H9 (cell line): Measurements from ENCODE around the gene POLA1. TPM values are rescaled to one million over a fixed set of nuclear protein-coding genes. Genes with fewer than 3 reads are reported as not detected.

Experiments used
- DNase-seq: peaks from one replicate; pipeline ENCODE4 v3.0.0-alpha.2; 2017
- H2AFZ ChIP-seq: one replicate; pipeline ENCODE4 v1.6.1; 2013; ENCODE audit warnings: mild to moderate bottlenecking, low read length, control low read depth, moderate library complexity
- H2AK5ac ChIP-seq: 2 replicates; pipeline ENCODE4 v1.6.1; 2013; ENCODE audit warnings: low read length, control low read depth, mixed read lengths; ENCODE audit not compliant: insufficient read length
- H2BK120ac ChIP-seq: one replicate; pipeline ENCODE4 v1.6.1; 2013; ENCODE audit warnings: low read depth, mild to moderate bottlenecking, low read length, control low read depth, inconsistent platforms; ENCODE audit not compliant: poor library complexity, severe bottlenecking
- H2BK12ac ChIP-seq: 2 replicates; pipeline ENCODE4 v1.6.1; 2013; ENCODE audit warnings: low read length, control low read depth, mixed read lengths, low read depth; ENCODE audit not compliant: insufficient read length
- H2BK15ac ChIP-seq: 2 replicates; pipeline ENCODE4 v1.6.1; 2013; ENCODE audit warnings: low read depth, low read length, control low read depth
- H2BK20ac ChIP-seq: one replicate; pipeline ENCODE4 v1.6.1; 2013; ENCODE audit warnings: low read depth, mild to moderate bottlenecking, low read length, control low read depth, inconsistent platforms; ENCODE audit not compliant: poor library complexity, severe bottlenecking
- H2BK5ac ChIP-seq: 2 replicates; pipeline ENCODE4 v1.6.1; 2013; ENCODE audit warnings: low read length, control low read depth, mixed read lengths; ENCODE audit not compliant: insufficient read length
- H3K14ac ChIP-seq: 2 replicates; pipeline ENCODE4 v1.6.1; 2013; ENCODE audit warnings: low read length, control low read depth; ENCODE audit not compliant: insufficient read depth
- H3K18ac ChIP-seq: 2 replicates; pipeline ENCODE4 v1.6.1; 2013; ENCODE audit warnings: low read depth, mild to moderate bottlenecking, mixed read lengths, low read length, control low read depth; ENCODE audit not compliant: insufficient read length
- H3K23ac ChIP-seq: 2 replicates; pipeline ENCODE4 v1.6.1; 2013; ENCODE audit warnings: low read length, control low read depth, mixed read lengths, low read depth; ENCODE audit not compliant: insufficient read length
- H3K23me2 ChIP-seq: 2 replicates; pipeline ENCODE4 v1.6.1; 2013; ENCODE audit warnings: low read depth, mild to moderate bottlenecking, mixed read lengths, low read length, control low read depth; ENCODE audit not compliant: insufficient read length, poor library complexity, severe bottlenecking
- H3K27ac ChIP-seq: 2 replicates; pipeline ENCODE4 v1.5.1; 2013; ENCODE audit warnings: low read length, control low read depth, mixed read lengths, low read depth; ENCODE audit not compliant: insufficient read length
- H3K27me3 ChIP-seq: 2 replicates; pipeline ENCODE4 v1.6.1; 2013; ENCODE audit warnings: low read length, control low read depth, inconsistent platforms; ENCODE audit not compliant: insufficient read depth
- H3K4ac ChIP-seq: 2 replicates; pipeline ENCODE4 v1.6.1; 2013; ENCODE audit warnings: low read depth, mild to moderate bottlenecking, control low read depth, inconsistent platforms, low read length, moderate library complexity
- H3K4me1 ChIP-seq: 2 replicates; pipeline ENCODE4 v1.6.1; 2013; ENCODE audit warnings: low read length, control low read depth, inconsistent platforms; ENCODE audit not compliant: insufficient read depth
- H3K4me2 ChIP-seq: 2 replicates; pipeline ENCODE4 v1.6.1; 2013; ENCODE audit warnings: low read length, control low read depth, mixed read lengths; ENCODE audit not compliant: insufficient read length, insufficient read depth
- H3K56ac ChIP-seq: 2 replicates; pipeline ENCODE4 v1.6.1; 2013; ENCODE audit warnings: low read depth, mild to moderate bottlenecking, mixed read lengths, low read length, control low read depth; ENCODE audit not compliant: insufficient read length
- H3K79me1 ChIP-seq: 2 replicates; pipeline ENCODE4 v1.6.1; 2013; ENCODE audit warnings: low read depth, mild to moderate bottlenecking, moderate library complexity, low read length, control low read depth, inconsistent platforms; ENCODE audit not compliant: insufficient read depth, poor library complexity, severe bottlenecking
- H3K79me2 ChIP-seq: 2 replicates; pipeline ENCODE4 v1.6.1; 2013; ENCODE audit warnings: low read length, control low read depth, inconsistent platforms; ENCODE audit not compliant: insufficient read depth
- H3K9ac ChIP-seq: 2 replicates; pipeline ENCODE4 v1.6.1; 2013; ENCODE audit warnings: low read length, control low read depth, mixed read lengths; ENCODE audit not compliant: insufficient read length; ENCODE audit errors: extremely low read depth
- H3K9me3 ChIP-seq: one replicate; pipeline ENCODE4 v1.6.1; 2013; ENCODE audit warnings: low read depth, low read length, inconsistent platforms; ENCODE audit not compliant: control insufficient read depth
- H3T11ph ChIP-seq: one replicate; pipeline ENCODE4 v1.6.1; 2013; ENCODE audit warnings: mild to moderate bottlenecking, low read length, control low read depth, inconsistent platforms
- H4K20me1 ChIP-seq: one replicate; pipeline ENCODE4 v1.6.1; 2013; ENCODE audit not compliant: control insufficient read depth, insufficient read length, insufficient read depth
- H4K5ac ChIP-seq: 2 replicates; pipeline ENCODE4 v1.6.1; 2013; ENCODE audit warnings: low read depth, mild to moderate bottlenecking, mixed read lengths, low read length, control low read depth; ENCODE audit not compliant: insufficient read length
- H4K8ac ChIP-seq: replicated peaks from 2 replicates; pipeline ENCODE4 v1.6.1; 2013; ENCODE audit warnings: low read length, control low read depth, mixed read lengths, low read depth; ENCODE audit not compliant: insufficient read length
- H4K91ac ChIP-seq: 2 replicates; pipeline ENCODE4 v1.6.1; 2013; ENCODE audit warnings: low read depth, mild to moderate bottlenecking, moderate library complexity, mixed read lengths, low read length, control low read depth; ENCODE audit not compliant: insufficient read length
- H3K27ac Mint-ChIP-seq, 3 experiments: 2 replicates in 2 of 3; 3 replicates in 1 of 3; pipeline ENCODE4 v1.8.0; 2020 to 2021; ENCODE audit warnings: mixed read lengths in 3 of 3, mild to moderate bottlenecking in 1 of 3, moderate library complexity in 1 of 3
- H3K27me3 Mint-ChIP-seq: 2 replicates; pipeline ENCODE4 v1.8.0; 2021; ENCODE audit warnings: low read depth, mild to moderate bottlenecking, moderate library complexity, mixed read lengths
- H3K36me3 Mint-ChIP-seq, 3 experiments: 2 replicates in 2 of 3; 3 replicates in 1 of 3; pipeline ENCODE4 v1.8.0; 2020 to 2021; ENCODE audit warnings: low read depth in 3 of 3, mixed read lengths in 3 of 3; ENCODE audit not compliant: insufficient read depth in 1 of 3
- H3K4me1 Mint-ChIP-seq, 2 experiments: 2 replicates each; pipeline ENCODE4 v1.8.0; 2020; ENCODE audit warnings: mixed read lengths in 2 of 2
- H3K4me3 Mint-ChIP-seq, 2 experiments: 2 replicates in 1 of 2; 3 replicates in 1 of 2; pipeline ENCODE4 v1.8.0; 2020 to 2021; ENCODE audit warnings: mild to moderate bottlenecking in 2 of 2, mixed read lengths in 2 of 2, moderate library complexity in 1 of 2
- H3K9me3 Mint-ChIP-seq, 2 experiments: 2 replicates in 1 of 2; 3 replicates in 1 of 2; pipeline ENCODE4 v1.8.0; 2020; ENCODE audit warnings: mild to moderate bottlenecking in 2 of 2, mixed read lengths in 2 of 2, moderate library complexity in 1 of 2
- WGBS: extraction: QIAGEN DNeasy Blood & Tissue Kit; methylation state at CpG from one replicate; pipeline ENCODE4 v1.1.7; 2013; ENCODE audit warnings: missing lambda C conversion rate, low lambda C conversion rate, mixed read lengths; ENCODE audit not compliant: insufficient read length; ENCODE audit errors: extremely low coverage; 5-methylcytosine and 5-hydroxymethylcytosine counted together
- total RNA-seq: library from RNA; stranded (reverse); gene quantifications from 2 replicates; pipeline ENCODE4 v1.2.1, GENCODE V29; 2021
- TF ChIP-seq, protein P1 (sequence below): fragments of 200-600 bp; sonication (generic); conservative IDR thresholded peaks from 3 replicates; pipeline ENCODE4 v1.8.0; 2021; ENCODE audit warnings: antibody characterized with exemption, mild to moderate bottlenecking

Gene POLA1
- total RNA-seq, 1 experiment from 2014 or later = 60.2 TPM

DNA sequence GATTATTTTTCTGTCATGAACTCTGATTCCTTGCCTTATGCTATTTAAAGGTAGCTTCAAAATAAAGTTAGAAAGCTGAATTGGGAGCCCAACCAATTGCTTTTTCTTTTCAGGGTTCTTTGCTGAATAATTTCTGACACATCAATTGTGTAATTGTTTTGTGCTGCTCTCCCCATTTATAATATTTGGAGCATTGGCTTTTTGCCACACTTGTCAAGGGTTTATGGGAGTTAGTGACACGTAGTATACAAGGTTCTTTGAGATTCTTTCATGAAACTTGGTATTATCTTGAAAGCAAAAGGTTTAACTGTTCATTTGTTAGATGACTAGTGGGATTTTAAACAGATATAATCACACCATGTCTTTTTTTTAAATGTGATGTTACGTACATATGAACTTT lies 80.9 kb downstream of the POLA1 start:
- Histone ChIP-seq H3K79me1 (no peaks in the 10 kb centered on the region), H3T11ph (no peak overlapping the region), H2AFZ (no peak overlapping the region), H2BK20ac (no peak overlapping the region), H3K18ac (no peak overlapping the region), H2BK5ac (no peak overlapping the region), H4K91ac (no peak overlapping the region), H2AK5ac (no peak overlapping the region), H2BK120ac (no peak overlapping the region), H3K27ac (no peak overlapping the region), H3K14ac (no peak overlapping the region), H3K23ac (no peak overlapping the region), H3K27me3 (no peaks in the 10 kb centered on the region), H4K20me1 (no peaks in the 10 kb centered on the region), H4K8ac (no peak overlapping the region), H3K56ac (no peak overlapping the region), H4K5ac (no peak overlapping the region), H2BK12ac (no peak overlapping the region), H3K4me2 (no peak overlapping the region), H3K4ac (no peak overlapping the region), H2BK15ac (no peak overlapping the region), H3K23me2 (no peaks in the 10 kb centered on the region), H3K9ac (no peak overlapping the region), H3K79me2 (no peaks in the 10 kb centered on the region), H3K9me3 (no peaks in the 10 kb centered on the region), H3K4me1 (no peaks in the 10 kb centered on the region)
- H3K27ac Mint-ChIP-seq = no peak overlapping the region
- TF ChIP-seq, protein P1, sequence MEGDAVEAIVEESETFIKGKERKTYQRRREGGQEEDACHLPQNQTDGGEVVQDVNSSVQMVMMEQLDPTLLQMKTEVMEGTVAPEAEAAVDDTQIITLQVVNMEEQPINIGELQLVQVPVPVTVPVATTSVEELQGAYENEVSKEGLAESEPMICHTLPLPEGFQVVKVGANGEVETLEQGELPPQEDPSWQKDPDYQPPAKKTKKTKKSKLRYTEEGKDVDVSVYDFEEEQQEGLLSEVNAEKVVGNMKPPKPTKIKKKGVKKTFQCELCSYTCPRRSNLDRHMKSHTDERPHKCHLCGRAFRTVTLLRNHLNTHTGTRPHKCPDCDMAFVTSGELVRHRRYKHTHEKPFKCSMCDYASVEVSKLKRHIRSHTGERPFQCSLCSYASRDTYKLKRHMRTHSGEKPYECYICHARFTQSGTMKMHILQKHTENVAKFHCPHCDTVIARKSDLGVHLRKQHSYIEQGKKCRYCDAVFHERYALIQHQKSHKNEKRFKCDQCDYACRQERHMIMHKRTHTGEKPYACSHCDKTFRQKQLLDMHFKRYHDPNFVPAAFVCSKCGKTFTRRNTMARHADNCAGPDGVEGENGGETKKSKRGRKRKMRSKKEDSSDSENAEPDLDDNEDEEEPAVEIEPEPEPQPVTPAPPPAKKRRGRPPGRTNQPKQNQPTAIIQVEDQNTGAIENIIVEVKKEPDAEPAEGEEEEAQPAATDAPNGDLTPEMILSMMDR = no peak
- WGBS = no CpG with 5 or more reads among the region's 2 CpGs
- H3K9me3 Mint-ChIP-seq = no peaks in the 10 kb centered on the region
- H3K4me3 Mint-ChIP-seq = no peak overlapping the region
- H3K27me3 Mint-ChIP-seq = no peaks in the 10 kb centered on the region
- DNase-seq = no peak
- no peaks in the 10 kb centered on the region for H3K4me1 Mint-ChIP-seq
- peaks cover 7 to 48% (median 38%) of the 10 kb centered on the region in 3 experiments; a peak in 6 of 7 replicates for H3K36me3 Mint-ChIP-seq
